Brain microvascular endothelial cell (primary cell): Measurements from ENCODE around the gene PARVG.

Source experiments
- DNase-seq: peaks from one replicate; pipeline ENCODE4 v3.0.0-alpha.2; 2020
- H3K27ac ChIP-seq: fragments of 250-450 bp; sonication (Bioruptor Pico); 2 replicates; pipeline ENCODE4 v1.5.1; 2020; ENCODE audit warnings: mild to moderate bottlenecking, moderate library complexity
- H3K27me3 ChIP-seq: fragments of 250-450 bp; sonication (Bioruptor Pico); replicated peaks from 2 replicates; pipeline ENCODE4 v1.5.1; 2020; ENCODE audit warnings: mild to moderate bottlenecking
- H3K36me3 ChIP-seq: fragments of 250-450 bp; sonication (Bioruptor Pico); replicated peaks from 2 replicates; pipeline ENCODE4 v1.5.1; 2020; ENCODE audit warnings: mild to moderate bottlenecking
- H3K4me3 ChIP-seq: 2 replicates; pipeline ENCODE4 v1.5.1; 2011; ENCODE audit warnings: low read depth, mild to moderate bottlenecking, control low read depth, low read length, moderate library complexity
- in situ Hi-C: cut with HindIII; loops from 2 replicates; pipeline ENCODE4 v1.10.0; 2017; ENCODE audit warnings: low sequenced_read_pairs, low pct_ligation_motif_present
- TF ChIP-seq, protein P1 (sequence below): IDR thresholded peaks from 2 replicates; pipeline ENCODE4 v1.5.1; 2011; ENCODE audit warnings: low read depth, mild to moderate bottlenecking, moderate library complexity, low read length, control low read depth, inconsistent platforms; ENCODE audit errors: missing control alignments

The PARVG gene

DNA sequence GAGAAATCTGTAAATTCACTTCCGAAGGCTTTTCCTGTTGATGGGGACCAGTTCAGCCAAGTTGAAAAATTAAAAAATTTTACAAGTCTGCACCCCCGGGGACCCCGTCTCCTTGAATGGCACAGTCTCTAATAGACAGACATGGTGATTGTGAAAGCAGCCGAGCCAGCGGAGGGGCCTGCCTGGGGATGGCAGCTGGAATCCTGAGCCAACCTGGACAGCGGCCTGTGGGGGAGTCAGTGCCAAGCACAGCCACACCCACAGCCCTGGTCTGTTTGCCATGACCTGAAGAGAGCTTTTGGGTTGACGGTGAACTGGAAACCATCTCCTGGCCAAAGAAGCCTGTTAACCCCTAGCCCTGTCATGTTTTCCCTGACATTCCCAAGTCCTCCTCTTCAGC, 64.7 kb downstream of the PARVG start:
- H3K4me3 ChIP-seq, result no peak overlapping the region
- no peak overlapping the region for H3K27ac ChIP-seq
- TF ChIP-seq, protein P1, sequence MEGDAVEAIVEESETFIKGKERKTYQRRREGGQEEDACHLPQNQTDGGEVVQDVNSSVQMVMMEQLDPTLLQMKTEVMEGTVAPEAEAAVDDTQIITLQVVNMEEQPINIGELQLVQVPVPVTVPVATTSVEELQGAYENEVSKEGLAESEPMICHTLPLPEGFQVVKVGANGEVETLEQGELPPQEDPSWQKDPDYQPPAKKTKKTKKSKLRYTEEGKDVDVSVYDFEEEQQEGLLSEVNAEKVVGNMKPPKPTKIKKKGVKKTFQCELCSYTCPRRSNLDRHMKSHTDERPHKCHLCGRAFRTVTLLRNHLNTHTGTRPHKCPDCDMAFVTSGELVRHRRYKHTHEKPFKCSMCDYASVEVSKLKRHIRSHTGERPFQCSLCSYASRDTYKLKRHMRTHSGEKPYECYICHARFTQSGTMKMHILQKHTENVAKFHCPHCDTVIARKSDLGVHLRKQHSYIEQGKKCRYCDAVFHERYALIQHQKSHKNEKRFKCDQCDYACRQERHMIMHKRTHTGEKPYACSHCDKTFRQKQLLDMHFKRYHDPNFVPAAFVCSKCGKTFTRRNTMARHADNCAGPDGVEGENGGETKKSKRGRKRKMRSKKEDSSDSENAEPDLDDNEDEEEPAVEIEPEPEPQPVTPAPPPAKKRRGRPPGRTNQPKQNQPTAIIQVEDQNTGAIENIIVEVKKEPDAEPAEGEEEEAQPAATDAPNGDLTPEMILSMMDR, result no peak
- in situ Hi-C loops, result no loop called here
- no peaks in the 10 kb centered on the region for H3K36me3 ChIP-seq
- H3K27me3 ChIP-seq, result no peaks in the 10 kb centered on the region
- DNase-seq, result no peak

DNA sequence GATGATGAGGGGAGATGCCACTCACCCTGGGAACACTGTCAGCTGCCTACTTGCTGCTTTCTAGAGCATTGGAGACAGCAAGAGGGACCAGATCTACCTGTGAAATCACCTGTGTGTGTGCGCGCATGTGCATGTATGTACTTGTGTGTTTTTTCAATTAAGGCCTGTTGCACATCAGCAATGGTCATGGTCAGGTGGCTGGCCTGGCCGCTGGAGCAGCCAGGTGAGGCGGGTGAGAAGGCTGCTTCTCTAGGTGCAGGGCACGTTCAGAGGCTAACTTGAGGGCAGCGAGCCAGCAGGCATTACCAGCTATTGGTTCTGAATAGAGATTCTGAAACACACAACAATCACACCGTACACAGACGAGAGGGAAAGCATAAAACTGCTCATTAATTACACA, 65.1 kb downstream of the PARVG start:
- in situ Hi-C loops, result no loop called here
- no peaks in the 10 kb centered on the region for H3K36me3 ChIP-seq
- no peak for DNase-seq
- no peak overlapping the region for H3K27ac ChIP-seq
- TF ChIP-seq, protein P1, result no peak
- no peak overlapping the region for H3K4me3 ChIP-seq
- no peaks in the 10 kb centered on the region for H3K27me3 ChIP-seq

DNA sequence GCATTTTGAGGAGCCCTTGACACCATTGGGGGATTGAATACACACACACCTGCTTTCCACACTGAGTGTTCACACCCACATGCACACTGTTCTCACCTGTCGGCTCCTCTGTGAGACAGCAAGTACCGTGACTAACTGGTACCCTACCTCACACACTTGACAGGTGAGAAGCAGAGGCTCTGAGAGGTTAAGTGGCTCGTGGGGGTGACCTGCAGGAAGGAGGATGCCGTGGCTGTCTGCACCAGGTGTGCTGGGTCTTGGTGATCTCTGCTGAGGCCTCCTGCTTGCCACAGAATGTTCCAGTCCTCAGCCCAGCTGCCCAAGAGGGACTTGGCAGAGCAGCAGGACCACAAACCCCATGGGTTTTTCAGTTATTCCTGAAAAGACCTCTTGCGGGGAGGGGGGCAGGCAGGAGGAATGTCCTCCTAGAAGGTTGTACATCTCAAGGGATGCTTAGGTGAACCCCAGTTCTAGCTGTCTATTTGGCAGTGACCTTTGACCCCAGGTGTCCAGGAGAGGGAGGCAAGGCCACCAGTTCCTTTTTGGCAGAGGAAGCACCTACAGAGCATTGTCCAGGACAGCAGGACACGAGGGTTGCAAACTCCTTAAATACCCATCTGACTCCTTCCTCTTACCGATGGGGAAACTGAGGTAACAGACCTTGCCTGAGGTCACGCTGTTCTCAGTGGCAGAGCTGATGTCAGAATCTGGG, 66.0 kb downstream of the PARVG start:
- no peaks in the 10 kb centered on the region for H3K36me3 ChIP-seq
- H3K27ac ChIP-seq, result no peak overlapping the region
- H3K27me3 ChIP-seq, result no peaks in the 10 kb centered on the region
- DNase-seq, result no peak
- TF ChIP-seq, protein P1, result no peak
- in situ Hi-C loops, result no loop called here
- H3K4me3 ChIP-seq, result no peak overlapping the region

DNA sequence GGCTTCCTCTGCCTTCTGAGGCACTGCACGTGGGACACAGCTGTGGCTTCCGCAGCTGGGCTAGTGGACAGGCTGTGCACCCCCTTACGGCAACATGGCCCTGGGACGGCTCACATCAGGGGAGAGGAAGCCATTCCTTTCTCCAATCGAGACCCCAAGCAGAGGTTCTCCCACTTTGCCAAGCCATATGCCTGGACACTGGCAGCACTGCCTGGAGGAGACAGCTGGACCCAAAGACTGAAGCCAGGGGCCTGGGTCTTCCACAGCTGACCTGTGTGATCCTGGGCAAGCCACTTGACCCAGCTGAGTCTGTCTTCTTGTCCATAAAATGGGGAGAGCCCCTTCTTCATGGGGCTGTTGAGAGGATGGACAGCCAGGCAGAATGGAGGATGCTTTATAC, 66.6 kb downstream of the PARVG start:
- Histone ChIP-seq H3K4me3 (no peak overlapping the region), H3K36me3 (no peaks in the 10 kb centered on the region), H3K27ac (no peak overlapping the region), H3K27me3 (no peaks in the 10 kb centered on the region)
- in situ Hi-C loops, result no loop called here
- no peak for DNase-seq
- TF ChIP-seq, protein P1, result no peak

DNA sequence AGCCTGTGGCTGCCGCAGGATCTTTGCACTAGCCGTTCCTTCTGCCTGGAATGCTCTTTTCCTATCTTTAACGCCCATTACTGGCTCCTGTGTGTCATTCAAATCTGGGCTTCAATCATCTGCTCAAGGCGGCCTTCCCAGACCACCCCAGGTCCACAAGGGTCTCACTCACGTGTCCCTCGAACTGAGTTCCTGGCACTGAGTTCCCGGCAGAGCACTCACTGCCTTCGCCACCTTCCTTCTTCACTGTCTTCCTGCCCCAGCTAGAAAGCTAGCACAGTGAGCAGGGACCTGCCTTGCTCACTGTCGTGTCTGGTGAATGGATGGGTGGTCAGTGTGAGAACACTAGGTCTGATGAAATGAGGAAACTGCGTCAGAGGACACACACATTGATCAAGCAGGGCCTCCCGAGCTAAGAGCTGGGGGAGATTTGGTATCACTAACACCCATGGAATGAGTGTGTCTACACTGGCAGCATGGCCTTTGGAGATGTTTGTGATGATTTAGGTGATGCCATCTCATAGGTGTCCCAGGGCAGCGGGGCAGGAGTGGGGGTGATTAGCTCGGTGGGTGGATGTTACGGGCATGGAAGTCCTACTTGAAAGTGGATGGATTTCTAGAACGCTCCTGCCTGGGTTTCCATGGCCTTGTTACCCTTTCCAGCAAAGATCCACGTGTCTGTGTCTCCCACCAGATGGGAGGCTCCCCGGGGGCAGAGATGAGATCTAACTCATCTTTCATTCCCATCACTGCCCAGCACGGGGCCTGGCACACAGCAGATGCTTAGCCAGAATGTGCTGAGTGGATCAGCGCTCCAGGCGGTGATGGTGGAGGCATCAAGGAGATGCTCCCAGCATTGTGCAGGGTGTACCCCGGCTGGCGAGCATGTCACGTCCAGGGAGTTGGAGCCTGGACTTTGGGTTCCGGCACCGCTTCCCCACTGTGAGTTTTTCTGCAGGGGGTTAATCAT, 67.5 kb downstream of the PARVG start:
- Histone ChIP-seq H3K27ac (no peak overlapping the region), H3K36me3 (no peaks in the 10 kb centered on the region), H3K4me3 (no peak overlapping the region), H3K27me3 (no peaks in the 10 kb centered on the region)
- in situ Hi-C loops, result no loop called here
- TF ChIP-seq, protein P1, result no peak
- no peak for DNase-seq
